HFFc6 (cell line): ENCODE measurements around the gene MYO15A. TPM values are rescaled to one million over a fixed set of nuclear protein-coding genes. Genes with fewer than 3 reads are reported as not detected.

Experiments used
- DNase-seq: peaks from one replicate; pipeline ENCODE4 v3.0.0-alpha.2; 2018
- H3K27ac Mint-ChIP-seq: 2 replicates; pipeline ENCODE4 v1.8.0; 2020; ENCODE audit warnings: mild to moderate bottlenecking, mixed read lengths
- H3K27me3 Mint-ChIP-seq: 2 replicates; pipeline ENCODE4 v1.8.0; 2021; ENCODE audit warnings: mild to moderate bottlenecking, moderate library complexity, mixed read lengths; ENCODE audit not compliant: insufficient read depth
- H3K36me3 Mint-ChIP-seq: 2 replicates; pipeline ENCODE4 v1.8.0; 2021; ENCODE audit warnings: low read depth, mixed read lengths
- H3K4me1 Mint-ChIP-seq: 2 replicates; pipeline ENCODE4 v1.8.0; 2020; ENCODE audit warnings: low read depth, mixed read lengths
- H3K4me3 Mint-ChIP-seq: 2 replicates; pipeline ENCODE4 v1.8.0; 2020; ENCODE audit warnings: mild to moderate bottlenecking, moderate library complexity, mixed read lengths
- H3K9me3 Mint-ChIP-seq: 2 replicates; pipeline ENCODE4 v1.8.0; 2020; ENCODE audit warnings: mild to moderate bottlenecking, mixed read lengths
- total RNA-seq, 6 experiments: library from RNA; stranded (reverse); fragmentation: NEBNext Ultra II Directional; extraction: Animal tissue kit (Norgen Biotek cat#: 25700); gene quantifications; 2 replicates in 1 of 6; 3 replicates in 5 of 6; pipeline ENCODE4 v1.2.3, GENCODE V29; 2021
- TF ChIP-seq, protein P1 (sequence below): fragments of 200-600 bp; sonication (generic); IDR thresholded peaks from 2 replicates; pipeline ENCODE4 v1.5.0; 2021; ENCODE audit warnings: antibody characterized with exemption, mild to moderate bottlenecking

The MYO15A gene
- total RNA-seq, 6 experiments from 2014 or later, result 0.12 to 0.20 (median 0.16) TPM; not detected in 2

- H3K4me1 Mint-ChIP-seq, result peaks cover 59% of the 10 kb centered on the region
- DNase-seq, result no peak
- H3K36me3 Mint-ChIP-seq, result peaks cover 18% of the 10 kb centered on the region
- TF ChIP-seq, protein P1, sequence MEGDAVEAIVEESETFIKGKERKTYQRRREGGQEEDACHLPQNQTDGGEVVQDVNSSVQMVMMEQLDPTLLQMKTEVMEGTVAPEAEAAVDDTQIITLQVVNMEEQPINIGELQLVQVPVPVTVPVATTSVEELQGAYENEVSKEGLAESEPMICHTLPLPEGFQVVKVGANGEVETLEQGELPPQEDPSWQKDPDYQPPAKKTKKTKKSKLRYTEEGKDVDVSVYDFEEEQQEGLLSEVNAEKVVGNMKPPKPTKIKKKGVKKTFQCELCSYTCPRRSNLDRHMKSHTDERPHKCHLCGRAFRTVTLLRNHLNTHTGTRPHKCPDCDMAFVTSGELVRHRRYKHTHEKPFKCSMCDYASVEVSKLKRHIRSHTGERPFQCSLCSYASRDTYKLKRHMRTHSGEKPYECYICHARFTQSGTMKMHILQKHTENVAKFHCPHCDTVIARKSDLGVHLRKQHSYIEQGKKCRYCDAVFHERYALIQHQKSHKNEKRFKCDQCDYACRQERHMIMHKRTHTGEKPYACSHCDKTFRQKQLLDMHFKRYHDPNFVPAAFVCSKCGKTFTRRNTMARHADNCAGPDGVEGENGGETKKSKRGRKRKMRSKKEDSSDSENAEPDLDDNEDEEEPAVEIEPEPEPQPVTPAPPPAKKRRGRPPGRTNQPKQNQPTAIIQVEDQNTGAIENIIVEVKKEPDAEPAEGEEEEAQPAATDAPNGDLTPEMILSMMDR, result peak; percentile 68
- no peaks in the 10 kb centered on the region for H3K9me3 Mint-ChIP-seq
- no peak overlapping the region for H3K27ac Mint-ChIP-seq
- H3K27me3 Mint-ChIP-seq, result no peaks in the 10 kb centered on the region; the same call in 1 of the 2 replicates
- no peak overlapping the region for H3K4me3 Mint-ChIP-seq
Measured at GRCh38 chr17:18191967-18192366, 83.4 kb downstream of the MYO15A start.

- H3K36me3 Mint-ChIP-seq, result peaks cover 13% of the 10 kb centered on the region
- H3K27ac Mint-ChIP-seq, result no peak overlapping the region
- TF ChIP-seq, protein P1, result no peak
- peaks cover 55% of the 10 kb centered on the region for H3K4me1 Mint-ChIP-seq
- no peak for DNase-seq
- no peaks in the 10 kb centered on the region for H3K9me3 Mint-ChIP-seq
- H3K27me3 Mint-ChIP-seq, result no peaks in the 10 kb centered on the region; the same call in 1 of the 2 replicates
- no peak overlapping the region for H3K4me3 Mint-ChIP-seq
Measured at GRCh38 chr17:18194394-18194793, 85.8 kb downstream of the MYO15A start.

DNA sequence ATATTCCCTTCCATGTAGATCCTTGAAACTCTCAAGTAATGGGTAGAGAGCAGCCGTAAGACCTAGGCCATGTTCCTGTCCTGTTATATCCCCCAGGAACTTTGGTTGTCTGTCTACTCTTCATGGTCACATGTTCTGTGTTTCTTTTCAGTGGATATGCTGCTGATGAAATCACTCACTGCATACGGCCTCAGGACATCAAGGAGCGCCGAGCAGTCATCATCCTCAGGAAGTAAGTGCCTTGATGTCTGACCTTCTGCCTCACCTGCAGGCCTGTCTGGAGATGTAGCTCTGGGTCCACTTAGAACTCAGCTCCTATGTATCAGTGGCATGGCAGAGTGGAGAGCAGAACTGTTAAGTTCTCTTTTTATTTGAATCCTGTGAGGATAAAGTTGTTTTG is 86.2 kb downstream of the MYO15A start:
- Mint-ChIP-seq H3K9me3 (no peaks in the 10 kb centered on the region), H3K36me3 (peaks cover 13% of the 10 kb centered on the region)
- DNase-seq, result no peak

DNA sequence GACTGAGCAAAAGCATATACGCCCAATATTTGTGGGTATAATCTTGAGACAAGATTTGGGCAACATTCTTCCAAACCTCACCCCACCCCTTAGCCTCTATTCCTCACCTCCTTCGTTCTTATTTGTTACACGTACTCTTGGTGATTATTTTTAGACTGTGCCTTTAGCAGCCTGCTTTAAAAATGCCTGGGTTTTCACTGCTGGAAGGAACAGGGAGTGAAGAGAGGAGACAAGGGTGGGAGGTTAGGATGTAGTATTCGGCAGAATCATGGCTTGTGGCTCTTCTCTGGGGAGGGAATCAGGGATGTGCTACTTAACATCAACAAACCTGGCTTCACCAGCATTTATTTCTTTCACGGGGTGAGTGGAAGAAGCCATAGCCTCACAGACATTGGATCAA is 86.7 kb downstream of the MYO15A start:
- no peaks in the 10 kb centered on the region for H3K9me3 Mint-ChIP-seq
- no peak overlapping the region for H3K4me3 Mint-ChIP-seq
- H3K27me3 Mint-ChIP-seq, result no peaks in the 10 kb centered on the region; the same call in 1 of the 2 replicates
- peaks cover 13% of the 10 kb centered on the region for H3K36me3 Mint-ChIP-seq
- DNase-seq, result no peak
- H3K27ac Mint-ChIP-seq, result no peak overlapping the region
- TF ChIP-seq, protein P1, result no peak
- H3K4me1 Mint-ChIP-seq, result peaks cover 48% of the 10 kb centered on the region

More for the DNA sequence above, 86.2 kb downstream of the MYO15A start:
- Mint-ChIP-seq H3K27ac (no peak overlapping the region), H3K27me3 (no peaks in the 10 kb centered on the region; the same call in 1 of the 2 replicates), H3K4me3 (no peak overlapping the region), H3K4me1 (peaks cover 51% of the 10 kb centered on the region)
- TF ChIP-seq, protein P1, result no peak

DNA sequence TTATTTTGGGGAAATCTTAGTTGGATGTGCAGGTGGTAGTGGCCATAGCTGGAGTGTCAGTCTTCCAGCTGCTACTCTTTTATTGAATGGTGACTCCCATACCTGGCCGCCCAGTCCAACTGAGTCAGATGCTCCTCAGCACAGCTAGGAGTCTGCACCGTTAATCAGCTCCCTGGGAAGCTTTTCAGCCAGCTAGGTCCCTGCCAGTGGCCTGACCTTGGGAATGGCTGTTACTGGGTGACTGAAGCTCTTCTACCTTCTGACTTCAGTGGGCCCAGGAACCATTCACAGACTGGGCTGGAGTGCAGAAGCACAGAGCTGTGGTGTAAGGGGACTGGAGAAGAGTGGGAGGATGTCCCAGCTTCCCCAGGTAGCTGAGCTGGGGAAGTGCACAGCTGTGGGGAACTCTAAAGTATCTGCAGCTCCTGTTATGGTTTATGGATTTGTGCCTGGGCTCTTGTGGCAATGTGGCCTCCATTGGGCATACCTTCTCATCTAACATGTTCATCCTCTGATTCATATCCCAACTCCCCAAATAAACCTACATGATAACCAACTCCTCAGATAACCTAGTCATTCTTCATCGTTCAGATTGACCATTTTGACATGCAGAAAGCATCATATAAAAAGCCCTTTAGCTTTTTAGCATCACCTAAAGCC is 89.1 kb downstream of the MYO15A start:
- Mint-ChIP-seq H3K27me3 (no peaks in the 10 kb centered on the region; the same call in 1 of the 2 replicates), H3K4me1 (peaks cover 29% of the 10 kb centered on the region), H3K27ac (no peak overlapping the region), H3K36me3 (peaks cover 9% of the 10 kb centered on the region; the same call in 1 of the 2 replicates), H3K4me3 (no peak overlapping the region), H3K9me3 (no peaks in the 10 kb centered on the region)
- DNase-seq, result no peak
- TF ChIP-seq, protein P1, result no peak
